NCI-H69 (cell line): ENCODE data around the gene RCN1.

Experiments
- DNase-seq: peaks from one replicate; lab custom pipeline; 2025; lab: John Stamatoyannopoulos, UW

The RCN1 gene

GRCh38 chr11:32153747-32154146 is 62.9 kb downstream of the RCN1 start:
- no peak for DNase-seq

GRCh38 chr11:32154275-32154674 is 63.4 kb downstream of the RCN1 start:
- DNase-seq, result peak; percentile 33
